ENCODE data around the gene CSGALNACT2.

DNA sequence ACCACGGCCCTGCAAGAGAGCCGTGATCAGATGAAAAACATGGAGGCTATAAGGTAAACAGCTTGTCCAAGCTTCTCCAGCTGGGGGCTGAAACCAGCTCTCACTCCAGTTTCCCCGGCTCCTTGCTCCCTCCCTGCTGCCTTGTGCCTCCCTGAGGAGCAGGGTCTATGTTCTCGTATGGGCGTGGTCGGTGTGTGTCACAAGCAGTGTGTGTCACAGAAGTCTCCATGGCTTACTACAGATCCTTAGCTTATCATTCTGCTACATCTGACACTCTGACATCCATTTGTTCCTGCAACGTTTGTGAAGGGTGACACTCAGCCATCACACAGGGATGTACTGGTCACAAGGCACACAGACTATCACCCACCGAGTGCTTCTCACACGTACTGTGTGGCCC lies 54.6 kb downstream of the CSGALNACT2 start:
- no peak for TF ChIP-seq POLR2A (IDR thresholded peaks at IDR 0.05)
- TF ChIP-seq CTCF (IDR thresholded peaks at IDR 0.05): no peak

Measured in testis (tissue), 2 donors.